Endothelial cell (in vitro differentiated cells): ENCODE results near the gene DACT1. TPM values are rescaled to one million over a fixed set of nuclear protein-coding genes. Genes with fewer than 3 reads are reported as not detected.

ENCODE experiments used
- DNase-seq: peaks from one replicate; pipeline ENCODE4 v3.0.0; 2021; ENCODE audit warnings: low spot score
- H3K27ac Mint-ChIP-seq: one replicate; pipeline ENCODE4 v1.8.0; 2021; ENCODE audit warnings: mixed read lengths, inconsistent platforms; ENCODE audit not compliant: unreplicated experiment
- H3K27me3 Mint-ChIP-seq: one replicate; pipeline ENCODE4 v1.8.0; 2021; ENCODE audit warnings: mild to moderate bottlenecking, moderate library complexity, mixed read lengths, inconsistent platforms; ENCODE audit not compliant: unreplicated experiment
- H3K36me3 Mint-ChIP-seq: one replicate; pipeline ENCODE4 v1.8.0; 2021; ENCODE audit warnings: mild to moderate bottlenecking, low read depth, mixed read lengths, inconsistent platforms; ENCODE audit not compliant: unreplicated experiment
- H3K4me1 Mint-ChIP-seq: one replicate; pipeline ENCODE4 v1.8.0; 2021; ENCODE audit warnings: mild to moderate bottlenecking, mixed read lengths, inconsistent platforms; ENCODE audit not compliant: unreplicated experiment
- H3K4me3 Mint-ChIP-seq: one replicate; pipeline ENCODE4 v1.8.0; 2021; ENCODE audit warnings: mild to moderate bottlenecking, mixed read lengths, inconsistent platforms; ENCODE audit not compliant: unreplicated experiment
- H3K9me3 Mint-ChIP-seq: one replicate; pipeline ENCODE4 v1.8.0; 2021; ENCODE audit warnings: mixed read lengths, inconsistent platforms; ENCODE audit not compliant: unreplicated experiment
- total RNA-seq: library from RNA; stranded (reverse); fragmentation: NEBNext Ultra II Directional; extraction: Animal tissue kit (Norgen Biotek cat#: 25700); gene quantifications from one replicate; pipeline ENCODE4 v1.2.1, GENCODE V29; 2021; ENCODE audit not compliant: unreplicated experiment
- TF ChIP-seq, protein P1 (sequence below): fragments of 200-600 bp; sonication (generic); IDR thresholded peaks from one replicate; pipeline ENCODE4 v1.5.0; 2021; ENCODE audit warnings: antibody characterized with exemption; ENCODE audit not compliant: unreplicated experiment

Gene DACT1
- total RNA-seq, 1 donor from 2014 or later, result 2.0 TPM

DNA sequence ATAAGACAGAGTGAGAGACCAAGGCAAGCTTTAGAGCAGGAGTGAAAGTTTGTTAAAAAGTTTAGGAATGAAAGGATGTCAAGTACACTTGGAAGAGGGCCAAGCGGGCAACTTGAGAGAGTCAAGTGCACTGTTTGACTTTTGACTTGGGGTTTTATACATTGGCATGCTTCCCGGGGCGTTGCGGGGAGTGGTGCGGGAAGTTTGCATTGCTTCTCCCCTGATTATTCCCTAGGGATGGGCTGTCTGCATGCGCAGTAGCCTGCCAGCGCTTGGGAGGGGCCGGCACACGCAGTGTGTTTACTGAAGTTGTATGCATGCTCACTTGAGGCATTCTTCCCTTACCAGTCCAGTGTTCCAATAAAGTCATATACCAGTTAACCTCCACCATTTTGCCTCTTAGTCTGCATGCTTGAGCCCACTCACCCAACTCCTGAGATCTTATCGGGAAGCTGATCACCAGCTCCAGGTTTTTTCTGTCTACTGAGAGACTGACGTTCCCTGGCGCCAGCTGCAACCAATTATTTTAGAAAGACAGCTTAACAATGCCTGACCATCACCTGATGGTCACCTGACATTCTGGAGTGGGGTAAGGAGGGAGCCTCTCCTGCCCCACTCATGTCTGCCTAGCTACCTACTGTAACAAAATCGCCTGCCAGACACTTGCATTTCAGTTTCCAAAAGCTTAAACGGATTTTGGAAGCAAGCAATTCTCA lies 53.2 kb downstream of the DACT1 start:
- Mint-ChIP-seq H3K36me3 (no peaks in the 10 kb centered on the region), H3K27me3 (peaks cover 2% of the 10 kb centered on the region), H3K4me1 (no peaks in the 10 kb centered on the region), H3K9me3 (peaks cover 4% of the 10 kb centered on the region), H3K4me3 (no peak overlapping the region), H3K27ac (no peak overlapping the region)
- TF ChIP-seq, protein P1, sequence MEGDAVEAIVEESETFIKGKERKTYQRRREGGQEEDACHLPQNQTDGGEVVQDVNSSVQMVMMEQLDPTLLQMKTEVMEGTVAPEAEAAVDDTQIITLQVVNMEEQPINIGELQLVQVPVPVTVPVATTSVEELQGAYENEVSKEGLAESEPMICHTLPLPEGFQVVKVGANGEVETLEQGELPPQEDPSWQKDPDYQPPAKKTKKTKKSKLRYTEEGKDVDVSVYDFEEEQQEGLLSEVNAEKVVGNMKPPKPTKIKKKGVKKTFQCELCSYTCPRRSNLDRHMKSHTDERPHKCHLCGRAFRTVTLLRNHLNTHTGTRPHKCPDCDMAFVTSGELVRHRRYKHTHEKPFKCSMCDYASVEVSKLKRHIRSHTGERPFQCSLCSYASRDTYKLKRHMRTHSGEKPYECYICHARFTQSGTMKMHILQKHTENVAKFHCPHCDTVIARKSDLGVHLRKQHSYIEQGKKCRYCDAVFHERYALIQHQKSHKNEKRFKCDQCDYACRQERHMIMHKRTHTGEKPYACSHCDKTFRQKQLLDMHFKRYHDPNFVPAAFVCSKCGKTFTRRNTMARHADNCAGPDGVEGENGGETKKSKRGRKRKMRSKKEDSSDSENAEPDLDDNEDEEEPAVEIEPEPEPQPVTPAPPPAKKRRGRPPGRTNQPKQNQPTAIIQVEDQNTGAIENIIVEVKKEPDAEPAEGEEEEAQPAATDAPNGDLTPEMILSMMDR, result no peak
- no peak for DNase-seq

DNA sequence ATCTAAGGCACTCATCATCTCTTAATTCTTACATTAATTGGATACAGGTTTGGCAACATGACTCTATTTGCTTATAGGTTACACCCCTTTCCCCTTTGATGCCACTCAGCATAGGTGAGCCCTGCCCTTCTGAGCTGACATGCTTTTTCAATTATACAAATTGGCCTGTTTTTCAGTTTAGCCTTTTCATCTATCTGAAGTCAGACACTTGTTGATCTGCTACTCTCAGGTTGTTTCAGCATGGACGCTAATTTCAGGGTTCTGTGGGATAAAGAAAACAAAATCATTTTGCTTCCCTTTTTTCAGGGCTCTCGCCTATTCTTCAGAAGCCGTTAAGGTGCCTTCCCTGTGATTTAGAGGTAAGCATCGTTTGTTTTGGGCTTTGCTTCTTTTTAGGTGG lies 55.3 kb downstream of the DACT1 start:
- H3K27ac Mint-ChIP-seq, result no peak overlapping the region
- no peaks in the 10 kb centered on the region for H3K9me3 Mint-ChIP-seq
- H3K36me3 Mint-ChIP-seq, result no peaks in the 10 kb centered on the region

DNA sequence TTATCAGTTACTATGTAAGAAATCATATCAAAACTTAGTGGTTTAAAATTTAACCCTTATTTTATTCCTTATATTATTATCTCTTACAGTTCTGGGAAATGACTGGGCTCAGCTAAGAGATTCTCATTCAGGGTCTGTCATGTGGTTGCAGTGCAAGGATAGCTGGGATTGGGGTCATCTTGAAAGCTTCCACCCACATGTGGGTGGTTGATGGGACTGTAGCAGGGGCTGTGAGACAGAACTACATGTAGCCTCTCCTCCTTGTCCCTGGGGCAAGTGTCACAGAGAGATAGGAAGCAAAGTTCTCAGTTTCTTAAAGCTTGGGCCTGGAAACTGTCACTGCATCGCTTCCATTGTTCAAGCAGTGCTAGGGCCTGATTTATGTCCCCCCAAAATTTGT lies 57.8 kb downstream of the DACT1 start:
- H3K27ac Mint-ChIP-seq, result no peak overlapping the region
- peaks cover 1% of the 10 kb centered on the region for H3K27me3 Mint-ChIP-seq
- H3K4me1 Mint-ChIP-seq, result peaks cover 11% of the 10 kb centered on the region
- H3K36me3 Mint-ChIP-seq, result no peaks in the 10 kb centered on the region
- no peak overlapping the region for H3K4me3 Mint-ChIP-seq
- DNase-seq, result no peak
- TF ChIP-seq, protein P1, result no peak
- H3K9me3 Mint-ChIP-seq, result no peaks in the 10 kb centered on the region

More for the DNA sequence above, 55.3 kb downstream of the DACT1 start:
- H3K4me1 Mint-ChIP-seq, result peaks cover 3% of the 10 kb centered on the region
- H3K4me3 Mint-ChIP-seq, result no peak overlapping the region
- TF ChIP-seq, protein P1, result no peak
- no peak for DNase-seq
- peaks cover 1% of the 10 kb centered on the region for H3K27me3 Mint-ChIP-seq

DNA sequence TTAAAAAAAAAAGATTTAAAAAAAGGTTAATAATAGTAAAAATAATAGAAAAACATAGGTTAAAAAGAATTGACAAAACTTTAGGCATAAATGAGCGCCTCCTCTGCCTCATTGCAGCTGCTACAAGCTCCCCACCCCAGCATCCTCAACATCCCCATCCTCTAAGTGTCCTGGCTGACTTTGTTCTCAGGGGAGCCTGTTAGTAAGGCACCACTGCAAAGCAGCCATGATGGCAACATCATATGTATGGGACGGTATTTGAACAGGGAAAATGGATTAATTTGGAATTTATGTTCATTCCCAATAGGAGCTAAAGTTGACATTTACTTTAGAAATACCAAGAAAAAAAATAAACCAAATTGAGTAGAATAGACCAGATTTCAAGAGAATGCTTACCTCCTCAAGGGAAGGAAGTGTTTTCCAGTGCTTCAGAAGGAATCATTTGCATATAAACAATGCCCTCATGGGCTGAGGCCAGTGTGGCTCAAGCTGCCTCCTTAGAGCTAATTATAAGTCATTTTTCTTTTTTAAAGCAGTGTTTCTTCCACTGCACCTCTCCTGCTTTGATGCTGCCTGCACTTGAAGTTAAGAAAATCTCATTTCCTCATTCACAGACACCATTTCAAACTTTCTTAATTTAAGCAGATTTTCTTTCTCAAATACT lies 59.6 kb downstream of the DACT1 start:
- Mint-ChIP-seq H3K27ac (no peak overlapping the region), H3K4me3 (no peak overlapping the region), H3K27me3 (peaks cover 1% of the 10 kb centered on the region), H3K36me3 (no peaks in the 10 kb centered on the region), H3K9me3 (no peaks in the 10 kb centered on the region), H3K4me1 (peaks cover 11% of the 10 kb centered on the region)
- TF ChIP-seq, protein P1, result no peak
- DNase-seq, result no peak

Other genes starting within 250 kb of the DACT1 start
- not detected for gene TOMM20L, start 242.0 kb upstream of the DACT1 start, total RNA-seq
- gene TIMM9, start 210.4 kb upstream of the DACT1 start, total RNA-seq, result 42.1 TPM
- gene KIAA0586, start 210.2 kb upstream of the DACT1 start, total RNA-seq, result 18.3 TPM